Measurements from ENCODE around the gene MTG2. TPM values are rescaled to one million over a fixed set of nuclear protein-coding genes. Genes with fewer than 3 reads are reported as not detected.

The MTG2 gene
- total and polyA plus RNA-seq, 4 donors, result 13.0 to 28.0 (median 24.4) TPM

GRCh38 chr20:62205618-62206387, 23.0 kb downstream of the MTG2 start:
- peaks cover 1 to 22% (median 7%) of the 10 kb centered on the region in 4 donors for H3K36me3 ChIP-seq (ENCODE audit: control insufficient read depth in 4 of 4, insufficient read depth in 3 of 4, low read depth in 1 of 4, low read length in 3 of 4)
- no peak overlapping the region for H3K4me3 ChIP-seq (ENCODE audit: low read depth in 1 of 3, low read length in 3 of 3)
- TF ChIP-seq ATF3 (IDR thresholded peaks at IDR 0.05) (no peak), RXRA (IDR thresholded peaks at IDR 0.05) (no peak), MAX (IDR thresholded peaks at IDR 0.05) (no peak), JUND (IDR thresholded peaks at IDR 0.05) (no peak), NR2F2 (IDR thresholded peaks at IDR 0.05) (no peak), HNF4A (conservative IDR thresholded peaks at IDR 0.05) (no peak), TAF1 (conservative IDR thresholded peaks at IDR 0.05) (no peak), FOXA2 (IDR thresholded peaks at IDR 0.05) (no peak)
- no peak overlapping the region for H3K27ac ChIP-seq (ENCODE audit: low read depth in 1 of 2, low read length in 2 of 2)
- no peaks in the 10 kb centered on the region for H3K27me3 ChIP-seq (ENCODE audit: control insufficient read depth in 4 of 4, insufficient read depth in 4 of 4, low read length in 3 of 4)
- H3K9me3 ChIP-seq (ENCODE audit: control insufficient read depth in 4 of 4, low read length in 3 of 4), result no peaks in the 10 kb centered on the region
- H3K9ac ChIP-seq (ENCODE audit: low read depth in 1 of 2, low read length in 2 of 2), result no peak overlapping the region
- 92% methylated on average over 38 of the region's 38 CpGs for WGBS
- H3K4me1 ChIP-seq (ENCODE audit: control insufficient read depth in 4 of 4, insufficient read depth in 4 of 4, low read length in 3 of 4), result no peaks in the 10 kb centered on the region
- DNase-seq (ENCODE audit: low spot score), result no peak

GRCh38 chr20:62206388-62206775, 23.6 kb downstream of the MTG2 start:
- H3K36me3 ChIP-seq (ENCODE audit: control insufficient read depth in 4 of 4, insufficient read depth in 3 of 4, low read depth in 1 of 4, low read length in 3 of 4), result peaks cover 0 to 16% (median 5%) of the 10 kb centered on the region in 4 donors
- no peak overlapping the region for H3K4me3 ChIP-seq (ENCODE audit: low read depth in 1 of 3, low read length in 3 of 3)
- DNase-seq (ENCODE audit: low spot score), result no peak
- no peak for TF ChIP-seq HNF4A (conservative IDR thresholded peaks at IDR 0.05)
- TF ChIP-seq FOXA2 (IDR thresholded peaks at IDR 0.05), result no peak
- TF ChIP-seq ATF3 (IDR thresholded peaks at IDR 0.05), result no peak
- TF ChIP-seq HNF4G (IDR thresholded peaks at IDR 0.05), result no peak
- no peak for TF ChIP-seq CTCF (IDR thresholded peaks at IDR 0.05; ENCODE audit: low read depth, low read length, missing input control)
- no peak for TF ChIP-seq REST (IDR thresholded peaks at IDR 0.05)
- no peak for TF ChIP-seq MAX (IDR thresholded peaks at IDR 0.05)
- no peak for TF ChIP-seq GABPA (IDR thresholded peaks at IDR 0.05 in 1 of 2, conservative IDR thresholded peaks at IDR 0.05 in 1 of 2)
- TF ChIP-seq RXRA (IDR thresholded peaks at IDR 0.05), result no peak
- no peak for TF ChIP-seq RAD21 (IDR thresholded peaks at IDR 0.05)
- TF ChIP-seq SP1 (IDR thresholded peaks at IDR 0.05), result no peak
- no peak for TF ChIP-seq TAF1 (conservative IDR thresholded peaks at IDR 0.05)
- TF ChIP-seq NR2F2 (IDR thresholded peaks at IDR 0.05), result no peak
- TF ChIP-seq JUND (IDR thresholded peaks at IDR 0.05), result no peak
- no peak for TF ChIP-seq EGR1 (IDR thresholded peaks at IDR 0.05; ENCODE audit: low read depth in 2 of 2)
- TF ChIP-seq FOXA1 (IDR thresholded peaks at IDR 0.05), result no peak
- no peak for TF ChIP-seq YY1 (IDR thresholded peaks at IDR 0.05)
- TF ChIP-seq ZBTB33 (IDR thresholded peaks at IDR 0.05), result no peak
- no peak overlapping the region for H3K27ac ChIP-seq (ENCODE audit: low read depth in 1 of 2, low read length in 2 of 2)
- no peaks in the 10 kb centered on the region for H3K4me1 ChIP-seq (ENCODE audit: control insufficient read depth in 4 of 4, insufficient read depth in 4 of 4, low read length in 3 of 4)
- H3K27me3 ChIP-seq (ENCODE audit: control insufficient read depth in 4 of 4, insufficient read depth in 4 of 4, low read length in 3 of 4), result no peaks in the 10 kb centered on the region
- no peak overlapping the region for H3K9ac ChIP-seq (ENCODE audit: low read depth in 1 of 2, low read length in 2 of 2)
- 95% methylated on average over 17 of the region's 17 CpGs for WGBS
- H3K9me3 ChIP-seq (ENCODE audit: control insufficient read depth in 4 of 4, low read length in 3 of 4), result no peaks in the 10 kb centered on the region

Data from liver (tissue), 9 donors.